H1 (cell line): ENCODE data around the gene VWA2. TPM values are rescaled to one million over a fixed set of nuclear protein-coding genes. Genes with fewer than 3 reads are reported as not detected.

Source experiments
- CTCF ChIP-seq, 3 experiments: IDR thresholded peaks; 1 replicate in 2 of 3; 2 replicates in 1 of 3; pipeline versions ENCODE4 v1.5.1 to v1.6.1; 2011; ENCODE audit warnings: low read length in 3 of 3, mild to moderate bottlenecking in 3 of 3, inconsistent platforms in 2 of 3, low read depth in 1 of 3, moderate library complexity in 1 of 3; ENCODE audit not compliant: insufficient read depth in 1 of 3; ENCODE audit errors: control extremely low read depth in 1 of 3
- FOSL1 ChIP-seq: IDR thresholded peaks from 2 replicates; pipeline ENCODE4 v1.6.1; 2011; ENCODE audit warnings: mild to moderate bottlenecking, low read depth, low read length, moderate library complexity; ENCODE audit not compliant: insufficient read depth
- GTF2F1 ChIP-seq: IDR thresholded peaks from 2 replicates; pipeline ENCODE4 v1.6.1; 2012; ENCODE audit warnings: low read depth, low read length, improper control_type of control experiment, borderline replicate concordance
- JUND ChIP-seq: IDR thresholded peaks from 2 replicates; pipeline ENCODE4 v1.6.1; 2011; ENCODE audit warnings: mild to moderate bottlenecking, improper control_type of control experiment, low read length
- PHF8 ChIP-seq: fragments of 200-600 bp; sonication (generic); conservative IDR thresholded peaks from 2 replicates; pipeline ENCODE4 v1.7.1; 2012; ENCODE audit warnings: low read depth, mild to moderate bottlenecking, inconsistent platforms, low read length, moderate library complexity
- RXRA ChIP-seq: IDR thresholded peaks from 2 replicates; pipeline ENCODE4 v1.6.1; 2011; ENCODE audit warnings: low read depth, mild to moderate bottlenecking, low read length, moderate library complexity; ENCODE audit not compliant: insufficient read depth
- TAF7 ChIP-seq: optimal IDR thresholded peaks from 2 replicates; pipeline ENCODE3; 2011; ENCODE audit warnings: low read depth, mild to moderate bottlenecking, inconsistent platforms, low read length, moderate library complexity, borderline replicate concordance
- TEAD4 ChIP-seq: IDR thresholded peaks from 2 replicates; pipeline ENCODE4 v1.6.1; 2012; ENCODE audit warnings: low read depth, low read length, inconsistent platforms, mixed read lengths
- USF2 ChIP-seq: IDR thresholded peaks from 2 replicates; pipeline ENCODE4 v1.6.1; 2011; ENCODE audit warnings: low read length, improper control_type of control experiment
- polyA plus RNA-seq, 7 experiments: library from polyadenylated mRNA; depleted of rRNA in 3 of 7; stranded (reverse) in 5 of 7; unstranded in 2 of 7; fragments of >200 nt in 5 of 7; fragments of 200-250 nt in 2 of 7; gene quantifications; 1 replicate in 5 of 7; 2 replicates in 1 of 7; 4 replicates in 1 of 7; pipeline versions ENCODE4 v1.2.1 to v1.2.3, GENCODE V29; 2011 to 2013; ENCODE audit warnings: missing spikeins in 2 of 7, mixed read lengths in 2 of 7
- total RNA-seq: library from RNA; stranded (reverse); fragmentation: NEBNext Ultra II Directional; extraction: Animal tissue kit (Norgen Biotek cat#: 25700); gene quantifications from 2 replicates; pipeline ENCODE4 v1.2.1, GENCODE V29; 2021

VWA2 gene
- total and polyA plus RNA-seq, 2 of the 8 experiments (the other 6 are each of a cell fraction or from before 2014, with no cell fraction given) = 2.8 to 2.9 TPM

- no peak for TF ChIP-seq USF2
- no peak for TF ChIP-seq GTF2F1
- no peak for TF ChIP-seq RXRA
- no peak for TF ChIP-seq TEAD4
- no peak for TF ChIP-seq FOSL1
- no peak for TF ChIP-seq JUND
- no peak for TF ChIP-seq PHF8
- no peak for TF ChIP-seq TAF7
- TF ChIP-seq CTCF (IDR thresholded peaks at IDR 0.05; ENCODE audit: control extremely low read depth in 1 of 3, insufficient read depth in 1 of 3, low read depth in 1 of 3, low read length in 3 of 3) = no peak
Measured at GRCh38 chr10:114246679-114247305, 7.7 kb downstream of the VWA2 start (continued).
